ENCODE results near the gene TUBE1.
"Not testable (repeated sequence)": the region's sequence is repeated elsewhere in the genome, so short reads cannot be mapped to it uniquely, and the experiment has no call there.

TUBE1 gene

GRCh38 chr6:112062966-112063365, 24.3 kb downstream of the TUBE1 start:
- DNase-seq: no peak

- DNase-seq: no peak
Measured at GRCh38 chr6:112061605-112062004, 25.7 kb downstream of the TUBE1 start.

GRCh38 chr6:112058243-112059032, 28.8 kb downstream of the TUBE1 start:
- no peak for DNase-seq

GRCh38 chr6:112054555-112055190, 32.6 kb downstream of the TUBE1 start:
- no peak for DNase-seq

GRCh38 chr6:112054001-112054400, 33.3 kb downstream of the TUBE1 start, which contains the start of gene CCN6:
Gene CCN6 (plus strand): TSS chr6:112054104. CDS start chr6:112054358, 254 bp downstream.
- DNase-seq: no peak

- DNase-seq: not testable (repeated sequence)
Measured at GRCh38 chr6:112051251-112051740, 36.0 kb downstream of the TUBE1 start.

- no peak for DNase-seq
Measured at GRCh38 chr6:112050429-112050828, 36.9 kb downstream of the TUBE1 start.

GRCh38 chr6:112049996-112050395, 37.3 kb downstream of the TUBE1 start:
- DNase-seq: no peak

GRCh38 chr6:112049026-112049799, 38.1 kb downstream of the TUBE1 start:
- no peak for DNase-seq

GRCh38 chr6:112047523-112047922, 39.8 kb downstream of the TUBE1 start:
- not testable (repeated sequence) for DNase-seq

GRCh38 chr6:112044856-112045255, 42.4 kb downstream of the TUBE1 start:
- DNase-seq: no peak

- DNase-seq: no peak
Measured at GRCh38 chr6:112044196-112044595, 43.1 kb downstream of the TUBE1 start.

GRCh38 chr6:112043032-112044007, 44.0 kb downstream of the TUBE1 start:
- DNase-seq: peak; percentile 95

- DNase-seq: no peak
Measured at GRCh38 chr6:112041535-112041934, 45.7 kb downstream of the TUBE1 start.

GRCh38 chr6:112040956-112041355, 46.3 kb downstream of the TUBE1 start:
- no peak for DNase-seq

GRCh38 chr6:112039431-112039770, 47.9 kb downstream of the TUBE1 start:
- DNase-seq: no peak

- DNase-seq: no peak
Measured at GRCh38 chr6:112038756-112039430, 48.4 kb downstream of the TUBE1 start.

GRCh38 chr6:112038268-112038667, 49.0 kb downstream of the TUBE1 start:
- DNase-seq: no peak

GRCh38 chr6:112037783-112038216, 49.5 kb downstream of the TUBE1 start:
- DNase-seq: no peak

- DNase-seq: peak; percentile 33
Measured at GRCh38 chr6:112036088-112036637, 51.1 kb downstream of the TUBE1 start.

GRCh38 chr6:112034616-112034995, 52.7 kb downstream of the TUBE1 start:
- DNase-seq: no peak

Measured in activated CD4-positive, alpha-beta T cell treated with anti-CD3 and anti-CD28 coated beads, Interleukin-2, amount 50 U/mL, for 16 hours (primary cell).